Mucosa of stomach (tissue), 1 donor: ENCODE results near the gene LGR4.
"Not testable (repeated sequence)": the region's sequence is repeated elsewhere in the genome, so short reads cannot be mapped to it uniquely, and the experiment has no call there.

ENCODE experiments used
- H3K27me3 ChIP-seq: one replicate; pipeline ENCODE4 v1.7.0; 2013; ENCODE audit warnings: mild to moderate bottlenecking, low read length; ENCODE audit not compliant: control insufficient read depth, insufficient read depth
- H3K36me3 ChIP-seq: one replicate; pipeline ENCODE4 v1.7.0; 2013; ENCODE audit warnings: low read length; ENCODE audit not compliant: control insufficient read depth, insufficient read depth
- H3K4me1 ChIP-seq: one replicate; pipeline ENCODE4 v1.7.0; 2013; ENCODE audit warnings: mild to moderate bottlenecking, low read length; ENCODE audit not compliant: control insufficient read depth, insufficient read depth
- H3K4me3 ChIP-seq: one replicate; pipeline ENCODE4 v1.7.0; 2013; ENCODE audit warnings: low read length
- H3K9ac ChIP-seq: one replicate; pipeline ENCODE4 v1.7.0; 2013; ENCODE audit warnings: mild to moderate bottlenecking, low read length, moderate library complexity
- H3K9me3 ChIP-seq: one replicate; pipeline ENCODE4 v1.7.0; 2013; ENCODE audit warnings: mild to moderate bottlenecking, low read length, moderate library complexity; ENCODE audit not compliant: control insufficient read depth
- donor health status: Pancreatic carcinoma.

Gene LGR4

DNA sequence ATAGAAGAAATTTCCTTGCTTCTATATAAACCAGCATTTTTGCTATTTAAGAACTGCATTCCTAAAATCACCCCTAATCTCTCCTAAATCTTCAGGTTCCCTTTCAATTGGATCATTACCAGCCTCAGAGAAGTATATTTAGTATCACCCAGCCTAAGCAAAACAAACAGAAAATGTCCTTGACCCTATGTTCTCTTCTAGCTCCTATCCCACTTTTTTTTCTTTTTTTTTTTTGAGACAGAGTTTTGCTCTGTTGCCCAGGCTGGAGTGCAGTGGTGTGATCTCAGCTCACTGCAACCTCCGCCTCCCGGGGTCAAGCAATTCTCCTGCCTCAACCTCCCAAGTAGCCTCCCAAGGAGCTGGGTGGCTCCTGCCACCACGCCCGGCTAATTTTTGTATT lies 137.8 kb downstream of the LGR4 start:
- not testable (repeated sequence) for H3K27me3 ChIP-seq, H3K36me3 ChIP-seq, H3K9ac ChIP-seq, H3K4me3 ChIP-seq, H3K9me3 ChIP-seq, H3K4me1 ChIP-seq

DNA sequence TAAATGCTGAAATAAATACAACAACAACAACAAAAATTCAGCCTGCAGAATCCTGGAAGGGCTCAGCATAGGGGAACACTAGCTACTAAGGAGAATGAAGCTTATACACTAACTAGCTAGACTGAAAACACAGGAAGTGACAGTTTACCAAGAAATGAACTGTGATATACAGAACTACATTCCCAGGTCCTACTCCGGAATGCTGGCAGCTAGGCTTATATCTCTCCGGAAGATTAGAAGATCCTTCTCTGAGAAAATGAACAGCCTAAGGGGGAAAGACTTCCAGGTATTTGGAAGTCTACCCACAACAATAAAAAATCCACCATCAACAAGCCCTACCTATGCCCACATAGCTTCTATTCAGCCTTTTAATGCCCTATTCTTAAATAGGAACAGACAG lies 140.6 kb downstream of the LGR4 start:
- no peaks in the 10 kb centered on the region for H3K9me3 ChIP-seq
- no peaks in the 10 kb centered on the region for H3K27me3 ChIP-seq
- peaks cover 8% of the 10 kb centered on the region for H3K4me1 ChIP-seq
- no peak overlapping the region for H3K4me3 ChIP-seq
- H3K9ac ChIP-seq = no peak overlapping the region
- H3K36me3 ChIP-seq = no peaks in the 10 kb centered on the region

DNA sequence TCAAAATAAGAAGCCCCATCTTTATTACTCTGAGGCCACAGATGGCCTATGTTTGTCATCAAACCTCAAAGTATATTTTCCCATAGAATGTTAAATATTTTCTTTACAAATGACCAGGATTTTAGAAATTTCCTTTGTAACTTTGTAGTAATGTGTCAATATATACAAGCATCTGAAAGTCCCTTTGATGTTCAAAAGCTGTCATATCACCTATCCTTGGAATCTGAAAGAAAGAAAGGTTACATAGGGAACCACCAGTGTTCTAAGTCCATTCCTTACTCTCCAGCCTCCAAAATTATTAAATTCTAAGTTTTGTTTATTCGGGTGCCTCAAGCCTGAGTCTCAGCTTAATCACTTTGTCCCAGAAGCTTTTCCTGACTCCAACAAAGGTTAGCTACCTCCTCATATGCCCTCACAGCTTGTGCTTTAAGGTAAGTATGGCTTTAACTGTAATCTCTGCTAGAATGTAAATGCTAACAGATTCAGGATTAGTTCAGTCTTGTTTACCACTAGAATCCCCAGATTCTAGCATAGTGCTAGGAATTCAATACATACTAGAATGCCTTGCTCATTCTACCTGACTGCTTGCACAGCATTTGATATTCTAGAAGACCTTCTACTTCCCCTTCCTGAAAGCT lies 141.8 kb downstream of the LGR4 start:
- Histone ChIP-seq H3K4me3 (no peak overlapping the region), H3K4me1 (peaks cover 8% of the 10 kb centered on the region), H3K9ac (no peak overlapping the region), H3K27me3 (no peaks in the 10 kb centered on the region), H3K9me3 (no peaks in the 10 kb centered on the region), H3K36me3 (no peaks in the 10 kb centered on the region)

DNA sequence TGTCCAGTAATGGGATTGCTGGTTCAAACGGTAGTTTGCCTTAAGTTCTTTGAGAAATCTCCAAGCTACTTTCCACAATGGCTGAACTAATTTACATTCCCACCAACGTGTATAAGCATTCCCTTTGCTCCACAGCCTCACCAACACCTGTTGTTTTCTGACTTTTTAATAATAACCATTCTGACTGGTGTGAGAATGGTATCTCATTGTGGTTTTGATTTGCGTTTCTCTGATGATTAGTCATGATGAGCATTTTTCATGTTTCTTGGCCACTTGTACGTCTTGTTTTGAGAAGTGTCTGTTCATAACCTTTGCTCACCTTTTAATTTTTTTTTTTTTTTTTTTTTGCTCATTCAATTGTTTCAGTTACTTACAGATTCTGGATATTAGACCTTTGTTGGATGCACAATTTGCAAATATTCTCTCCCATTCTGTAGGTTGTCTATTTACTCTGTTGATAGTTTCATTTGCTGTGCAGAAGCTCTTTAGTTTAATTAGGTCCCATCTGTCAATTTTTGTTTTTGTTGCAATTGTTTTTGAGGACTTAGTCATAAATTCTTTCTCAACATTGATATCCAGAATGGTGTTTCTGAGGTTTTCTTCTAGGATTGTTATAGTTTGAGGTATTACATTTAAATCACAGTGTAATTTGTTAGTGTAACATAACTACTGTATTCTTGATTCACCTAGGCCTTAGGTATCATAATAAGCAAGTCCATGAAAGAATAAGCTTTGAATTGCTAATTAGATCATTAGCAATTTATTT lies 142.5 kb downstream of the LGR4 start:
- no peaks in the 10 kb centered on the region for H3K9me3 ChIP-seq

DNA sequence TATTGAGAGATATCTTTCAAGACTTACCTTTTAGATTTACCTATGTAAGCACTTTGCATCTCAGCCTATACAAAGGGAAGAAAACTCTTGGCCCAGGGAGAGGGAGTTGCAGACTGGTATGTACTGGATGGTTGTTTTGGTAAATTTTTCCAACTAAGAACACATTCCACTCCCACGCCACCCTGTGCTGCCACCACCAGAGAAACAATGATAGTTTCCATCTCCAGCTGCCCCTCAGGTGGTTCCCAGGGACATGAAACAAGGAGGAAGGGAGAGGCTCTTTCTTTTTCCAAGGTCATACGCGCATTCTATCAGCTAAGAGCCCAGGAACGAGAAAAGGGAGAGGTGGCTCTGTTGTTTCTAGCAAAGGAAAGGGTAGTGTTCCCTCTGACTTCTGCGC lies 144.0 kb downstream of the LGR4 start:
- peaks cover 8% of the 10 kb centered on the region for H3K4me1 ChIP-seq
- no peaks in the 10 kb centered on the region for H3K36me3 ChIP-seq
- H3K9ac ChIP-seq = no peak overlapping the region
- H3K9me3 ChIP-seq = no peaks in the 10 kb centered on the region
- H3K27me3 ChIP-seq = no peaks in the 10 kb centered on the region
- no peak overlapping the region for H3K4me3 ChIP-seq

More for the DNA sequence above, 142.5 kb downstream of the LGR4 start:
- Histone ChIP-seq H3K36me3 (no peaks in the 10 kb centered on the region), H3K4me3 (no peak overlapping the region), H3K27me3 (no peaks in the 10 kb centered on the region), H3K9ac (no peak overlapping the region), H3K4me1 (peaks cover 8% of the 10 kb centered on the region)

DNA sequence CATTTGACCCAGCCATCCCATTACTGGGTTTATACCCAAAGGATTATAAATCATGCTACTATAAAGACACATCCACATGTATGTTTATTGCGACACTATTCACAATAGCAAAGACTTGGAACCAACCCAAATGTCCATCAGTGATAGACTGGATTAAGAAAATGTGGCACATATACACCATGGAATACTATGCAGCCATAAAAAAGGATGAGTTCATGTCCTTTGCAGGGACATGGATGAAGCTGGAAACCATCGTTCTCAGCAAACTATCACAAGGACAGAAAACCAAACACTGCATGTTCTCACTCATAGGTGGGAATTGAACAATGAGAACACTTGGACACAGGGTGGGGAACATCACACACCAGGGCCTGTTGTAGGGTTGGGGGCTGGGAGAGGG lies 145.5 kb downstream of the LGR4 start:
- not testable (repeated sequence) for H3K4me1 ChIP-seq, H3K27me3 ChIP-seq, H3K36me3 ChIP-seq, H3K9ac ChIP-seq, H3K9me3 ChIP-seq, H3K4me3 ChIP-seq

DNA sequence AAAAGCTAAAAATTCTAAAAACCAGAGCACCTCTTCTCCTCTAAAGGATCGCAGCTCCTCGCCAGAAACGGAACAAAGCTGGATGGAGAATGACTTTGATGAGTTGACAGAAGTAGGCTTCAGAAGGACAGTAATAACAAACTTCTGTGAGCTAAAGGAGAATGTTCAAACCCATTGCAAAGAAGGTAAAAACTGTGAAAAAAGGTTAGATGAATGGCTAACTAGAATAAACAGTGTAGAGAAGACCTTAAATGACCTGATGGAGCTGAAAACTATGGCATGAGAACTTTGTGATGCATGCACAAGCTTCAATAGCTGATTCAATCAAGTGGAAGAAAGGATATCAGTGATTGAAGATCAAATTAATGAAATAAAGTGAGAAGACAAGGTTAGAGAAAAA lies 150.4 kb downstream of the LGR4 start:
- not testable (repeated sequence) for H3K9ac ChIP-seq, H3K27me3 ChIP-seq, H3K9me3 ChIP-seq, H3K36me3 ChIP-seq, H3K4me3 ChIP-seq, H3K4me1 ChIP-seq

DNA sequence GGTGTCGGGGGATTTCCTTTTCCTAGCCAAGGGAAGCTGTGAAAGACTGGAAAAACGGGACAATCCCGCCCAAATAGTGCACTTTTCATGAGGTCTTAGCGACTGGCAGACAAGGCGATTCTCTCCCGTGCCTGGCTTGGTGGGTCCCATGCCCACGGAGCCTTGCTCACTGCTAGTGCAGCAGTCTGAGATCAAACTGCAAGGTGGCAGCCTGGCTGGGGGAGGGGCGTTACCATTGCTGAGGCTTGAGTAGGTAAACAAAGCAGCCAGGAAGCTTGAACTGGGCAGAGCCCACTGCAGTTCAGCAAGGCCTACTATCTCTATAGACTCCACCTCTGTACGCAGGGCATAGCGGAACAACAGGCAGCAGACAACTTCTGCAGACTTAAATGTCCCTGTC lies 151.2 kb downstream of the LGR4 start:
- H3K9ac ChIP-seq, H3K9me3 ChIP-seq, H3K4me1 ChIP-seq, H3K4me3 ChIP-seq, H3K36me3 ChIP-seq, H3K27me3 ChIP-seq: not testable (repeated sequence)

DNA sequence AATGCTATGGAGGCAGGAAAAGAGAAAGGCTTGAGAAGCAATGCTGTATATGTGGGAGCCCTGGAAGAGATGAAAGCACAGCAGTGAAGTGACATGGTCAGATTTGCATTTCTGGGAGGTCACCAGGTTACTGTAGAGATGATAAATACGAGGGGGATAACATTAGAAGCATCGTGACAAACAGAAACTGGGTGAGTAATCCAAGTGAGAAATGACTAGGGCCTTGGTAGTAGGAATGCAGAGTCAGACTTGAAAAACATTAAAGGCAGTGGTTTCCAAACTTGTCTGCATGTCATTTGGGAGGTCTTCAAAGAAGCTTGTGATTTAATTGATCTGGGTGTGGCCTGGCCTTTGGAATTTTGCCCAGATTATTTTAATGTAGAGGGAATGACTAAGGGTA lies 153.5 kb downstream of the LGR4 start:
- peaks cover 9% of the 10 kb centered on the region for H3K4me1 ChIP-seq
- no peaks in the 10 kb centered on the region for H3K36me3 ChIP-seq
- H3K9ac ChIP-seq = no peak overlapping the region
- H3K4me3 ChIP-seq = no peak overlapping the region
- H3K27me3 ChIP-seq = no peaks in the 10 kb centered on the region
- no peaks in the 10 kb centered on the region for H3K9me3 ChIP-seq

DNA sequence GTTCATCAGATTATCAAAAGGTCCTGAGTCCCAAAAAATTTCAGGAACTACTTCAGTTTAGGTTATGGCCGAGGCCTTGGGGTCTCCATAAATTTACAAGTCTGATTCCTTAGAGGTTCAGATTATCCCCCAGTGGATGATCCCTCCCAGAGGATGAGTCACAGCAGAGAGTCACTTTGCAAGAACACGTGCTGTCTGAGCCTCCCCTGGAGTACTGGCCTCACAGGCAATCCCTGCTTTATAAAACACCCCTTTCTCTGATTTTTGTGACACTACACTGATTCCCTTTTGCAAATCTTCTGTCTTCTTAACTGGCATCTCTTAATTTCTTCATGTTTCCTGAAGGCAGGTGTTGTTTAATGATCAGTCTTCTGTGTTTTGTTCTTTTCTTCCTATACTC lies 154.8 kb downstream of the LGR4 start:
- no peaks in the 10 kb centered on the region for H3K36me3 ChIP-seq
- peaks cover 17% of the 10 kb centered on the region for H3K4me1 ChIP-seq
- no peak overlapping the region for H3K4me3 ChIP-seq
- H3K27me3 ChIP-seq = no peaks in the 10 kb centered on the region
- H3K9me3 ChIP-seq = no peaks in the 10 kb centered on the region
- no peak overlapping the region for H3K9ac ChIP-seq
